Measurements from ENCODE around the gene C5.

DNA sequence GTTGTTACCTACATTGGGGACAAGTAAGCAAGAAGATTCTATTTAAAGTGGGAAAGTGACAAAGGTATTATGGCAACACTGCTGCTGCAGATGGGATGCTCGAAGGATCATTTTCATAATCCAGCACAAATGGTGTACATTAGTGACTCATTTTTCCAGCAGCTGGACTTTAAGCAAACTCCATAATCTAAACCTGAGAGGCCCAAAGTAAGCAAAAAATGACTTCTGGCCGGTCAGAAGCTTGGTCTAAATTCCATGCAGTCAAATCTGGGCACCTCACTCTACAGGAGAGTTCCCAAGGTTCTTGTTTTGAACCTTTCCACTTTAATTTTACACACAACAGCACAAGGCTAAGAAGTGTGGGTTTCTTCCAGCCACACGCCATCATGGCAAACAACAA lies 79.8 kb downstream of the C5 start:
- TF ChIP-seq, protein P1, sequence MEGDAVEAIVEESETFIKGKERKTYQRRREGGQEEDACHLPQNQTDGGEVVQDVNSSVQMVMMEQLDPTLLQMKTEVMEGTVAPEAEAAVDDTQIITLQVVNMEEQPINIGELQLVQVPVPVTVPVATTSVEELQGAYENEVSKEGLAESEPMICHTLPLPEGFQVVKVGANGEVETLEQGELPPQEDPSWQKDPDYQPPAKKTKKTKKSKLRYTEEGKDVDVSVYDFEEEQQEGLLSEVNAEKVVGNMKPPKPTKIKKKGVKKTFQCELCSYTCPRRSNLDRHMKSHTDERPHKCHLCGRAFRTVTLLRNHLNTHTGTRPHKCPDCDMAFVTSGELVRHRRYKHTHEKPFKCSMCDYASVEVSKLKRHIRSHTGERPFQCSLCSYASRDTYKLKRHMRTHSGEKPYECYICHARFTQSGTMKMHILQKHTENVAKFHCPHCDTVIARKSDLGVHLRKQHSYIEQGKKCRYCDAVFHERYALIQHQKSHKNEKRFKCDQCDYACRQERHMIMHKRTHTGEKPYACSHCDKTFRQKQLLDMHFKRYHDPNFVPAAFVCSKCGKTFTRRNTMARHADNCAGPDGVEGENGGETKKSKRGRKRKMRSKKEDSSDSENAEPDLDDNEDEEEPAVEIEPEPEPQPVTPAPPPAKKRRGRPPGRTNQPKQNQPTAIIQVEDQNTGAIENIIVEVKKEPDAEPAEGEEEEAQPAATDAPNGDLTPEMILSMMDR (conservative IDR thresholded peaks at IDR 0.05 in 1 of 2, IDR thresholded peaks at IDR 0.05 in 1 of 2; ENCODE audit: low read depth in 1 of 2, low read length in 2 of 2) = no peak
- TF ChIP-seq EZH2 (IDR thresholded peaks at IDR 0.05; ENCODE audit: low read length, missing control alignments) = no peak

All from fibroblast of lung (primary cell).